ENCODE measurements around the gene NFKBIB.
A peak's percentile ranks its signal among the peaks of the same experiment; 100 is the strongest.
"Not testable (repeated sequence)": the region's sequence is repeated elsewhere in the genome, so short reads cannot be mapped to it uniquely, and the experiment has no call there.

Gene NFKBIB

GRCh38 chr19:38875656-38876395 lies 23.9 kb upstream of the NFKBIB start:
- DNase-seq (ENCODE audit: low read depth) = no peak

- peak; percentile 37 for DNase-seq (ENCODE audit: low read depth)
Observed at GRCh38 chr19:38877781-38878574, 21.8 kb upstream of the NFKBIB start, which contains the start of gene RINL. TSS of gene RINL (minus strand) at chr19:38878275. CDS start at chr19:38876742, 1,533 bp downstream.

- DNase-seq (ENCODE audit: low read depth) = no peak
Observed at GRCh38 chr19:38878575-38879399, 21.0 kb upstream of the NFKBIB start.

GRCh38 chr19:38879400-38879751 lies 20.4 kb upstream of the NFKBIB start:
- no peak for DNase-seq (ENCODE audit: low read depth)

- no peak for DNase-seq (ENCODE audit: low read depth)
Observed at GRCh38 chr19:38880076-38880881, 19.5 kb upstream of the NFKBIB start.

- no peak for DNase-seq (ENCODE audit: low read depth)
Observed at GRCh38 chr19:38880882-38881609, 18.7 kb upstream of the NFKBIB start.

GRCh38 chr19:38883286-38883685 lies 16.5 kb upstream of the NFKBIB start:
- DNase-seq (ENCODE audit: low read depth) = no peak

- not testable (repeated sequence) for DNase-seq (ENCODE audit: low read depth)
Observed at GRCh38 chr19:38884691-38885090, 15.1 kb upstream of the NFKBIB start.

GRCh38 chr19:38888876-38889275 lies 10.9 kb upstream of the NFKBIB start:
- DNase-seq (ENCODE audit: low read depth) = no peak

GRCh38 chr19:38889803-38890202 lies 10.0 kb upstream of the NFKBIB start:
- no peak for DNase-seq (ENCODE audit: low read depth)

- DNase-seq (ENCODE audit: low read depth) = no peak
Observed at GRCh38 chr19:38890686-38891085, 9.1 kb upstream of the NFKBIB start.

- no peak for DNase-seq (ENCODE audit: low read depth)
Observed at GRCh38 chr19:38891771-38892170, 8.0 kb upstream of the NFKBIB start.

- no peak for DNase-seq (ENCODE audit: low read depth)
Observed at GRCh38 chr19:38892841-38893240, 6.9 kb upstream of the NFKBIB start.

GRCh38 chr19:38893341-38893771 lies 6.4 kb upstream of the NFKBIB start:
- no peak for DNase-seq (ENCODE audit: low read depth)

GRCh38 chr19:38894968-38895367 lies 4.8 kb upstream of the NFKBIB start:
- no peak for DNase-seq (ENCODE audit: low read depth)

GRCh38 chr19:38898788-38899446 lies 852 bp upstream of the NFKBIB start:
- no peak for DNase-seq (ENCODE audit: low read depth)

GRCh38 chr19:38900202-38900629 lies 447 bp downstream of the NFKBIB start:
- DNase-seq (ENCODE audit: low read depth) = no peak

- DNase-seq (ENCODE audit: low read depth) = no peak
Observed at GRCh38 chr19:38900743-38901190, 998 bp downstream of the NFKBIB start.

- DNase-seq (ENCODE audit: low read depth) = no peak
Observed at GRCh38 chr19:38901683-38902082, 1.9 kb downstream of the NFKBIB start.

Data from stimulated activated CD8-positive, alpha-beta memory T cell treated with anti-CD3 and anti-CD28 coated beads, Interleukin-12 subunit alpha, Interleukin-12 subunit beta, amount 100 ng/mL, for 4 hours (primary cell).